ENCODE data around the gene HYKK. TPM values are rescaled to one million over a fixed set of nuclear protein-coding genes. Genes with fewer than 3 reads are reported as not detected.

Gene HYKK
- polyA plus RNA-seq, 1 donor from 2014 or later, result not detected

DNA sequence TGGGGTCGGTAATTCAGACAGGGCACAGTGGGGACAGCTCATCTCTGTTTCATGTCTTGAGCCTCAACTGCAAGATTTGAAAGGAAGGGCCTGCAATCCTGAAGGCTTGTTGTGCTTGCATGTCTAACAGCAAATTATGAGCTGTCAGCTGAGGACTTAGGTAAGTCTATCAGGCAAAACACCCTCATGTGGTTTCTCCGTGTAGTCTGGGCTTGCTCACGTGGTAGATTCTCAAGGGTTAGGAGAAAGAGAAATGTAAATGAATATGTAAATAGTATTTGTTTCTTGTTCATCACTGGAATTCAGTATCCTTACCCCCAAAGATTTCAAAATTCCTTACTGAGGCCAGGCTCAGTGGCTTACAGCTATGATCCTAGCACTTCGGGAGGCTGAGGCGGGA, 30.1 kb upstream of the HYKK start:
- no peak overlapping the region for H2AFZ ChIP-seq (ENCODE audit: low read depth, low read length)
- H3K9me2 ChIP-seq (ENCODE audit: insufficient read depth, low read length), result no peaks in the 10 kb centered on the region
- H3F3A ChIP-seq (ENCODE audit: insufficient read depth, low read length, poor library complexity, severe bottlenecking), result no peaks in the 10 kb centered on the region
- TF ChIP-seq SMC3 (conservative IDR thresholded peaks at IDR 0.05; ENCODE audit: poor library complexity) (no peak), MXI1 (conservative IDR thresholded peaks at IDR 0.05; ENCODE audit: poor library complexity, severe bottlenecking) (no peak), EP300 (conservative IDR thresholded peaks at IDR 0.05; ENCODE audit: poor library complexity, severe bottlenecking) (no peak), POLR2AphosphoS5 (IDR thresholded peaks at IDR 0.05) (no peak), EZH2 (IDR thresholded peaks at IDR 0.05; ENCODE audit: borderline replicate concordance, insufficient read depth, low read length, poor library complexity, severe bottlenecking) (no peak), RAD21 (conservative IDR thresholded peaks at IDR 0.05) (no peak), TAF1 (IDR thresholded peaks at IDR 0.05; ENCODE audit: low read depth) (no peak)
- TF ChIP-seq, protein P1, sequence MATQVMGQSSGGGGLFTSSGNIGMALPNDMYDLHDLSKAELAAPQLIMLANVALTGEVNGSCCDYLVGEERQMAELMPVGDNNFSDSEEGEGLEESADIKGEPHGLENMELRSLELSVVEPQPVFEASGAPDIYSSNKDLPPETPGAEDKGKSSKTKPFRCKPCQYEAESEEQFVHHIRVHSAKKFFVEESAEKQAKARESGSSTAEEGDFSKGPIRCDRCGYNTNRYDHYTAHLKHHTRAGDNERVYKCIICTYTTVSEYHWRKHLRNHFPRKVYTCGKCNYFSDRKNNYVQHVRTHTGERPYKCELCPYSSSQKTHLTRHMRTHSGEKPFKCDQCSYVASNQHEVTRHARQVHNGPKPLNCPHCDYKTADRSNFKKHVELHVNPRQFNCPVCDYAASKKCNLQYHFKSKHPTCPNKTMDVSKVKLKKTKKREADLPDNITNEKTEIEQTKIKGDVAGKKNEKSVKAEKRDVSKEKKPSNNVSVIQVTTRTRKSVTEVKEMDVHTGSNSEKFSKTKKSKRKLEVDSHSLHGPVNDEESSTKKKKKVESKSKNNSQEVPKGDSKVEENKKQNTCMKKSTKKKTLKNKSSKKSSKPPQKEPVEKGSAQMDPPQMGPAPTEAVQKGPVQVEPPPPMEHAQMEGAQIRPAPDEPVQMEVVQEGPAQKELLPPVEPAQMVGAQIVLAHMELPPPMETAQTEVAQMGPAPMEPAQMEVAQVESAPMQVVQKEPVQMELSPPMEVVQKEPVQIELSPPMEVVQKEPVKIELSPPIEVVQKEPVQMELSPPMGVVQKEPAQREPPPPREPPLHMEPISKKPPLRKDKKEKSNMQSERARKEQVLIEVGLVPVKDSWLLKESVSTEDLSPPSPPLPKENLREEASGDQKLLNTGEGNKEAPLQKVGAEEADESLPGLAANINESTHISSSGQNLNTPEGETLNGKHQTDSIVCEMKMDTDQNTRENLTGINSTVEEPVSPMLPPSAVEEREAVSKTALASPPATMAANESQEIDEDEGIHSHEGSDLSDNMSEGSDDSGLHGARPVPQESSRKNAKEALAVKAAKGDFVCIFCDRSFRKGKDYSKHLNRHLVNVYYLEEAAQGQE (IDR thresholded peaks at IDR 0.05; ENCODE audit: borderline replicate concordance), result no peak
- TF ChIP-seq, protein P2, sequence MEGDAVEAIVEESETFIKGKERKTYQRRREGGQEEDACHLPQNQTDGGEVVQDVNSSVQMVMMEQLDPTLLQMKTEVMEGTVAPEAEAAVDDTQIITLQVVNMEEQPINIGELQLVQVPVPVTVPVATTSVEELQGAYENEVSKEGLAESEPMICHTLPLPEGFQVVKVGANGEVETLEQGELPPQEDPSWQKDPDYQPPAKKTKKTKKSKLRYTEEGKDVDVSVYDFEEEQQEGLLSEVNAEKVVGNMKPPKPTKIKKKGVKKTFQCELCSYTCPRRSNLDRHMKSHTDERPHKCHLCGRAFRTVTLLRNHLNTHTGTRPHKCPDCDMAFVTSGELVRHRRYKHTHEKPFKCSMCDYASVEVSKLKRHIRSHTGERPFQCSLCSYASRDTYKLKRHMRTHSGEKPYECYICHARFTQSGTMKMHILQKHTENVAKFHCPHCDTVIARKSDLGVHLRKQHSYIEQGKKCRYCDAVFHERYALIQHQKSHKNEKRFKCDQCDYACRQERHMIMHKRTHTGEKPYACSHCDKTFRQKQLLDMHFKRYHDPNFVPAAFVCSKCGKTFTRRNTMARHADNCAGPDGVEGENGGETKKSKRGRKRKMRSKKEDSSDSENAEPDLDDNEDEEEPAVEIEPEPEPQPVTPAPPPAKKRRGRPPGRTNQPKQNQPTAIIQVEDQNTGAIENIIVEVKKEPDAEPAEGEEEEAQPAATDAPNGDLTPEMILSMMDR (IDR thresholded peaks at IDR 0.05; ENCODE audit: poor library complexity, severe bottlenecking), result no peak
- peaks cover 5% of the 10 kb centered on the region for H3K36me3 ChIP-seq (ENCODE audit: insufficient read depth, low read length)
- H3K27me3 ChIP-seq (ENCODE audit: insufficient read depth, low read depth, low read length), result no peaks in the 10 kb centered on the region
- H3K9ac ChIP-seq (ENCODE audit: low read length), result no peak overlapping the region
- H4K20me1 ChIP-seq (ENCODE audit: insufficient read depth), result no peaks in the 10 kb centered on the region
- no peaks in the 10 kb centered on the region for H3K9me3 ChIP-seq (ENCODE audit: low read length)
- no peak overlapping the region for H3K4me2 ChIP-seq (ENCODE audit: low read length)
- no peak overlapping the region for H3K27ac ChIP-seq (ENCODE audit: low read length)
- no peaks in the 10 kb centered on the region for H3K79me2 ChIP-seq (replicated peaks; ENCODE audit: insufficient read depth, low read length)
- H3K4me3 ChIP-seq (ENCODE audit: low read length), result no peak overlapping the region

DNA sequence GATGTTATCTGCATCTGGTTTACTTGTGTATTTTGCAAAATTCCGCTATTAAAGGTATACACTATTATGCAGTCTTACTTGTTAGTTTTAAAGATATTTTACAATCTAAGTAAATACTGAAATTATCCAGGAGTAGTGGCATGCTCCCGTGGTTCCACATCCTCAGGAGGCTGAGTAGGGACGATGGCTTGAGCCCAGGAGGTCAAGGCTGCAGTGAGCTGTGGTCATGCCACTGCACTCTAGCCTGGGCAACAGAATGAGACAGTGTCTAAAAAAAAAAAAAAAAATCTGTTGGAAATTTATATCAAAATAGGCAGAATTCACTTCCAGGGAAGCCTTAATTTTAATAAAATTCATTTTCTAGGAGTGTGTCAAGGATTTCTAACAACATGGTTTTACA, 27.7 kb upstream of the HYKK start:
- H4K20me1 ChIP-seq (ENCODE audit: insufficient read depth), result no peaks in the 10 kb centered on the region
- no peaks in the 10 kb centered on the region for H3K9me3 ChIP-seq (ENCODE audit: low read length)
- no peaks in the 10 kb centered on the region for H3K79me2 ChIP-seq (replicated peaks; ENCODE audit: insufficient read depth, low read length)
- TF ChIP-seq POLR2AphosphoS5 (IDR thresholded peaks at IDR 0.05) (no peak), RAD21 (conservative IDR thresholded peaks at IDR 0.05) (no peak), MXI1 (conservative IDR thresholded peaks at IDR 0.05; ENCODE audit: poor library complexity, severe bottlenecking) (no peak), TAF1 (IDR thresholded peaks at IDR 0.05; ENCODE audit: low read depth) (no peak), EZH2 (IDR thresholded peaks at IDR 0.05; ENCODE audit: borderline replicate concordance, insufficient read depth, low read length, poor library complexity, severe bottlenecking) (no peak), SMC3 (conservative IDR thresholded peaks at IDR 0.05; ENCODE audit: poor library complexity) (no peak), EP300 (conservative IDR thresholded peaks at IDR 0.05; ENCODE audit: poor library complexity, severe bottlenecking) (no peak)
- TF ChIP-seq, protein P1 (IDR thresholded peaks at IDR 0.05; ENCODE audit: borderline replicate concordance), result no peak
- TF ChIP-seq, protein P2 (IDR thresholded peaks at IDR 0.05; ENCODE audit: poor library complexity, severe bottlenecking), result no peak
- no peak overlapping the region for H3K4me2 ChIP-seq (ENCODE audit: low read length)
- H3K36me3 ChIP-seq (ENCODE audit: insufficient read depth, low read length), result peaks cover 5% of the 10 kb centered on the region
- H3K9me2 ChIP-seq (ENCODE audit: insufficient read depth, low read length), result no peaks in the 10 kb centered on the region
- no peak overlapping the region for H3K9ac ChIP-seq (ENCODE audit: low read length)
- no peak overlapping the region for H3K4me3 ChIP-seq (ENCODE audit: low read length)
- no peak overlapping the region for H3K27ac ChIP-seq (ENCODE audit: low read length)
- H3K27me3 ChIP-seq (ENCODE audit: insufficient read depth, low read depth, low read length), result no peaks in the 10 kb centered on the region
- no peak overlapping the region for H2AFZ ChIP-seq (ENCODE audit: low read depth, low read length)
- no peaks in the 10 kb centered on the region for H3F3A ChIP-seq (ENCODE audit: insufficient read depth, low read length, poor library complexity, severe bottlenecking)

All from neural cell (in vitro differentiated cells).